Measurements from ENCODE around the gene ALKBH4. TPM values are rescaled to one million over a fixed set of nuclear protein-coding genes. Genes with fewer than 3 reads are reported as not detected.
A peak's percentile ranks its signal among the peaks of the same experiment; 100 is the strongest.

ALKBH4 gene
- polyA plus RNA-seq, 1 experiment: 4.3 TPM

DNA sequence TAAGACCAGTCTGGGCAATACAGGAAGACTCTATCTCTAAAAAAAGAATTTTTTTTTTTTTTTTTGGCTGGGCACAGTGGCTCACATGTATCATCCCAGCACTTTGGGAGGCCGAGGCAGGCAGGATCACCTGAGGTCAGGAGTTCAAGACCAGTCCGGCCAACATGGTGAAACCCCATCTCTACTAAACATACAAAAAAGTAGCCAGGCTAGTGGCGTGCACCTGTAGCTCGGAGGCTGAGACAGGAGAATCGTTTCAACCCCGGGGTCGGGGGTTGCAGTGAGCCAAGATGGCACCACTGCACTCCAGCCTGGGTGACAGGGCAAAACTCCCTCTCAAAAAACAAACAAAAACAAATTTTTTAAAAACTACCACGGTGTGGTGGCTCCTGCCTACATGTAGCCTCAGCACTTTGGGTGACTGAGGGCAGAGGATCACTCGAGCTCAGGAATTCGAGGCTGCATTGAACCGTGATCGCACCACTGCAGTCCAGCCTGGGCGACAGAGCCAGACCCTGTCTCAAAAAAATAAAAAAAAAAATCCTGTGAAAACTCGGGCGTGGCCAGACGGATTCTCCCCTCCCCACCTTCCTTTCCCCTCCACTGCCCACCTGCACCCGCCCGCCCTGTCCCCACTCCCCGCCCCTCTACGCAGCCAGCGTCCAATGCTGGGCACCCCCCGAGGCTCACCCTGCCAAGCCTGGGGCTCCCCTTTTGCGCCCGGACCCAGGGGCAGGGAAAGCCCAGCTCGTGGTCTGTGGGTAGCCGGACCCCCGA, 32.0 kb downstream of the ALKBH4 start:
- peak overlapping the region; percentile 21 for H3K27ac ChIP-seq (ENCODE audit: low read depth, low read length)

DNA sequence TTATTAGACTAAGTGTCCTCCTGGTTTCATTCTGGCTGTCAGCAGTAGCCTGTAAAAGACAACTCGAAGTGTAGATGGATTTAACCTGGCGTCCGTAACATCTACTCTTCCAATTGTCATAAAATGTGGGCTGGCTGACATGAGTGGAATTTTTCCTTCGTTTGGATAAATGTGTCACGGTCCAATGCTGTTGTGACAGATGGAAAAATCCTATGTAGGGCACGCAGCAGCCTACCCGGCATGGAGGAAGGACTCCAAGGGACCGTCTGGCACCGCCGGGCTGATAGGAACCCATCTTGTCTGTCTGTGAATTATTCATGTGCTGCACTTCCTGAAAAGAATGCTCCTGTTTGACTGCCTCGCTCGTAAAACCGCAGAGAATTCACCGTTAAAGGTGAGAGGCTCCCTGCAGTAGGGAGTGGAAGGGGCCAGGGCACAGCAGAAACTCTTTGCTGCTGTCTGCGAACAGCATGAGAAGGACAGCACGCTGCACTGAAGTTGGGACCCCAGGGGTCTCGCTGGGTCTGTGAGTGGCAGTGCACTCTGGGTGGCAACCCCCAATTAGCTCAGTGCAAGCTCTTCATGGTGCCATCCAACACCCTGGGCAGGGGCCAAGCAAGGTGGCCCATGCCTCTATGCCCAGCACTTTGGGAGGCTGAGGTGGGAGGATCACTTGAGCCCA, 32.9 kb downstream of the ALKBH4 start:
- ChIA-PET CTCF (no interaction called here), POLR2A (interaction anchor here (0.7 kb wide), 1 partner anchor 882 kb away, joined by 4 read pairs; no protein-coding TSS in a partner anchor)
- no peak for TF ChIP-seq CTCF (IDR thresholded peaks at IDR 0.05; ENCODE audit: low read depth, low read length)
- no peak for DNase-seq (ENCODE audit: low read depth, low spot score)
- no peaks in the 10 kb centered on the region; the same call in 1 of the 2 replicates for H3K9me3 ChIP-seq (ENCODE audit: control insufficient read depth, insufficient read depth, low read length)
- no peak overlapping the region for H3K27ac ChIP-seq (ENCODE audit: low read depth, low read length)
- no peak overlapping the region for H3K4me3 ChIP-seq (ENCODE audit: low read depth, low read length)
- no peaks in the 10 kb centered on the region for H3K27me3 ChIP-seq (ENCODE audit: control insufficient read depth, insufficient read depth, low read length)

More for the DNA sequence above, 32.0 kb downstream of the ALKBH4 start:
- POLR2A ChIA-PET: interaction anchor here (0.7 kb wide), 2 partner anchors 9 to 883 kb away, joined by 4 read pairs; no protein-coding TSS in a partner anchor
- peak overlapping the region; percentile 70 for H3K4me3 ChIP-seq (ENCODE audit: low read depth, low read length)
- CTCF ChIA-PET: no interaction called here
- no peaks in the 10 kb centered on the region; the same call in 1 of the 2 replicates for H3K9me3 ChIP-seq (ENCODE audit: control insufficient read depth, insufficient read depth, low read length)
- DNase-seq (ENCODE audit: low read depth, low spot score): no peak
- no peaks in the 10 kb centered on the region for H3K27me3 ChIP-seq (ENCODE audit: control insufficient read depth, insufficient read depth, low read length)
- TF ChIP-seq CTCF (IDR thresholded peaks at IDR 0.05; ENCODE audit: low read depth, low read length): no peak

DNA sequence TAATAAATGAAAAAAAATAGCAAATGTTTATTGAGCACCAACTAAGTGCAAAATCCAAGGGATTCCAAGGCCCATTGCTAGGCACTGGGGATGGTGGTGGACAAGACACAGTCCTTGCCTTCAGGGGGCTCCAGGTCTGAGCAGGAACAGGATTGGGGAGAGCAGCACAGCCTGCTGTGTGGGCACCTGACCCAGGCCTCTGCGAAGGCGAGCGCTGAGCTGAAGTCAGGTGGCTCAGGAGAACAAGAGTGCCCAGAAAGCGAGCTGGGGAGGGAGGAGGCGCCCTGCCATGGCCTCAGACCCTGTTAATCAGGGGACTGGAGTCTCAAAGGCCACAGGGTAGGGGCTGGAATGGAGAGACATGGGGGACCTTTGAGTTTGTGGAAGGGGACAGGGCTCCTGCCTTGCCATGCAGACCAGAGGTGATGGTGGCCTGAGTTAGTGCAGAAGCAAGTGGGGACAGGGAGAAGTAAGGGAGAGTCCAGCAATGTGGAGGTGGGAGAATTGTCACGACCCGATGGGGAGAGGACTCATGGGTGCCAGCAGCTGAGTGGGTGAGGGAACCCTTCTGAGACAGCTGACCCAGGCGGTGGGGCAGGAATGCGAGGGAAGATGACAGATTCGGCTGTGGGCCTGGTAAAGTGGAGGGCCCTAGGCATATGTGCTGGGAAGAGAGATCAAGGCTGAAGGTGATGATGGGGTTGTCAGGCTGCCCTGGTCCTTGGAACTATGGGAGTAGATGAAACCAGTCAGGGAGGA, 35.3 kb downstream of the ALKBH4 start:
- CTCF ChIA-PET: no interaction called here
- Histone ChIP-seq H3K9me3 (ENCODE audit: control insufficient read depth, insufficient read depth, low read length) (no peaks in the 10 kb centered on the region; the same call in 1 of the 2 replicates), H3K4me3 (ENCODE audit: low read depth, low read length) (no peak overlapping the region), H3K27me3 (ENCODE audit: control insufficient read depth, insufficient read depth, low read length) (no peaks in the 10 kb centered on the region), H3K27ac (ENCODE audit: low read depth, low read length) (no peak overlapping the region)
- no peak for TF ChIP-seq CTCF (IDR thresholded peaks at IDR 0.05; ENCODE audit: low read depth, low read length)
- DNase-seq (ENCODE audit: low read depth, low spot score): no peak
- POLR2A ChIA-PET: no interaction called here

DNA sequence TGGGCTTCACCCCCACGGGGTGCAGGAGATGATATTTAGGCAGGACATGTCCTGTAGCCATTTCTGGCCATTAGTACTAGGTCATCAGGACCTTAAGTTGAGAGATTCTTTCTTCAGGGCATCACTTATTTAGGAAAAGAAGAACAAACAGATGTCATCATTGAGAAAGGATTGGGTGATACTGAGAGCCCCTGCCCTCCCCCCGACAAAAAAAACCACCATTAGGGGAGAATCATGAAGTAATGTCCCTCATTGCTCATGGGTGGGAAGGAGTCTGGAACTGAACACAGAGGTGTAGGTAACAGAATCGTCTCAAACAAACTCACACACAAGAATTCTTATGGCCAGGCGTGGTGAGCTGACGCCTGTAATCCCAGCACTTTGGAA, 37.7 kb downstream of the ALKBH4 start:
- POLR2A ChIA-PET: no interaction called here

More for the DNA sequence above, 37.7 kb downstream of the ALKBH4 start:
- TF ChIP-seq CTCF (IDR thresholded peaks at IDR 0.05; ENCODE audit: low read depth, low read length): no peak
- Histone ChIP-seq H3K4me3 (ENCODE audit: low read depth, low read length) (no peak overlapping the region), H3K27ac (ENCODE audit: low read depth, low read length) (no peak overlapping the region), H3K9me3 (ENCODE audit: control insufficient read depth, insufficient read depth, low read length) (no peaks in the 10 kb centered on the region; the same call in 1 of the 2 replicates), H3K27me3 (ENCODE audit: control insufficient read depth, insufficient read depth, low read length) (no peaks in the 10 kb centered on the region)
- CTCF ChIA-PET: no interaction called here
- no peak for DNase-seq (ENCODE audit: low read depth, low spot score)
